Measurements from ENCODE around the gene HDX.

- TF ChIP-seq CTCF (IDR thresholded peaks at IDR 0.05) (no peak), POLR2AphosphoS5 (IDR thresholded peaks at IDR 0.05; ENCODE audit: low read depth, low read length) (no peak), REST (IDR thresholded peaks at IDR 0.05; ENCODE audit: insufficient read depth in 1 of 2, low read depth in 2 of 2, low read length in 1 of 2) (no peak)
Measured at GRCh38 chrX:84358271-84358670, 144.0 kb downstream of the HDX start.

Data from Panc1 (cell line).